ENCODE data around the gene LRCOL1. TPM values are rescaled to one million over a fixed set of nuclear protein-coding genes. Genes with fewer than 3 reads are reported as not detected.
A peak's percentile ranks its signal among the peaks of the same experiment; 100 is the strongest.

LRCOL1 gene
- total RNA-seq, 1 donor from 2014 or later: not detected

DNA sequence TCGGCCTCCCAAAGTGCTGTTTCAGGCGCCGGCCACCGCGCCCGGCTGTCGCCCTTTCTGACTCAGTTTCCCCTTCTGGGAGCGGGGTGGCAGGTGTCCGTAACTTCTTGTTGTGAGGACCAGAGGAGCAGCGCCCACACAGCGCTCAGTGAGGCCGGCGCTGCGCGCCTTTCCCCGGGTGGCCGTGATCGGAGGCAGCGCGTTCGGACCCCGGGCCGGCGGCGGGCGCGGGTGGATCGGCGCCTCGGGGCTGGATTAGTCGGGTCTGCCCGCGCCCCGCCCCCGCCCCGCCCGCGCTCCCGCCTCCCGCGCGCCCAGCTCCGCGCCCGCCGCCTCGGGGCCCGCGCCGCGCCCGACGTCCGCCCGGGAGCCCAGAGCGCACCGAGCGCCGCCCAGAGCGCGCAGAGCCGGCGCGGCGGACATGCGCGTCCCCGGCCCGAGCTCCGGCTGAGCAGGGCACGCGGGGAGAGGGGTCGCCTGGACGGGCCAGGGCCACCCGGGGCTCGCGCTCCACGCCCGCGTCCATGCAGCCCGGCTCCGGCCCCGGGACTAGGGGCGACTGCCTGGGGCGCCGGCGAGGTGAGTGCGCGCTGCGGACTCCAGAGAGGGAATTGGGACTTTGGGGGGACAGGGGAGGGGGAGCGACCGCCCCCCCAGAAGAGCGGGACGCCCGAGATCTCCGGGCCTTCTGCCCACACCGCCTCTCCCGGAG is 50.6 kb downstream of the LRCOL1 start:
- H3K4me3 Mint-ChIP-seq: peak overlapping the region; percentile 77
- H3K27me3 Mint-ChIP-seq: peaks cover 9% of the 10 kb centered on the region
- no peak overlapping the region for H3K27ac Mint-ChIP-seq
- intact Hi-C loops (cut with micrococcal nuclease): loop anchor here (2.0 kb wide), 1 partner anchor 69 kb away; the partner anchor contains the start of gene FBRSL1
- peaks cover 6% of the 10 kb centered on the region for H3K4me1 Mint-ChIP-seq
- peak; percentile 88 for DNase-seq
- H3K9me3 Mint-ChIP-seq: no peaks in the 10 kb centered on the region
- peaks cover 2% of the 10 kb centered on the region for H3K36me3 Mint-ChIP-seq (ENCODE audit: low read depth)

DNA sequence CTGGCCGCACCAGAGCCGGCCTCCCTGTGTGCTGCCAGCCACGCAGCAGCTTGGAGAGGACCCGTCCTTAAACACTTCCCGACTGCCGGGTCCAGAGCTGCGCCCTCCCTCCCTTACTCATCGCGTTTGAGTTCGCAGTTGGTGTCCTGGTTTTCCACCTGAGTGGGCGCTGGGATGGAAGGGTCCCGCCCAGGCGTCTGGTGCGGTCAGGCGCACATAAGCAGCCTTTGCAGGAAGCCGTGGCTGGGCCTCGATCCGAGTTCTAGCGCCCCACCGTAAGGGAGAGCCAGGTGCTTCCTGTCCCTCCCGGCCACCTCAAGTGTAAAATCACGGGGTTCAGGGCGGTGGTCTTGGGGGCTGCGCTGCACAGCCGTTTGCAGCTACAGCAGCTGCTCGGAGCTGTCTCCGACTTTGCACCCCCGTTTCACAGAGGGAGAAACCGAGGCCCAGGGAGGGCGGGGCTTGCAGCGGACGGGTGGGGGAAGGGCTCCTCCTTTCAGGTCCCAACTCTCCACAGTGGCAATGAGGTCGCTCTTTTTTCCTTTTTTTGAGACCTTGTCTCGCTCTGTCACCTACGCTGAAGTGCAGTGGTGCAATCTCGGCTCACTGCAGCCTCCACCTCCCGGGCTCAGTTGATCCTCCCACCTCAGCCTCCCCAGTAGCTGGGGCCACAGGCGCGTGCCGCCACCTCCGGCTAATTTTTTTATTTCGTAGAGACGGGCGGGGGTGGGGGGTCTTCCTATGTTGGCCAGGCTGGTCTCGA is 51.3 kb downstream of the LRCOL1 start:
- Mint-ChIP-seq H3K27me3 (peaks cover 9% of the 10 kb centered on the region), H3K9me3 (no peaks in the 10 kb centered on the region), H3K4me3 (peak overlapping the region; percentile 77), H3K36me3 (ENCODE audit: low read depth) (peaks cover 2% of the 10 kb centered on the region), H3K27ac (no peak overlapping the region), H3K4me1 (peaks cover 6% of the 10 kb centered on the region)
- intact Hi-C loops (cut with micrococcal nuclease): no loop called here
- DNase-seq: peak; percentile 66

DNA sequence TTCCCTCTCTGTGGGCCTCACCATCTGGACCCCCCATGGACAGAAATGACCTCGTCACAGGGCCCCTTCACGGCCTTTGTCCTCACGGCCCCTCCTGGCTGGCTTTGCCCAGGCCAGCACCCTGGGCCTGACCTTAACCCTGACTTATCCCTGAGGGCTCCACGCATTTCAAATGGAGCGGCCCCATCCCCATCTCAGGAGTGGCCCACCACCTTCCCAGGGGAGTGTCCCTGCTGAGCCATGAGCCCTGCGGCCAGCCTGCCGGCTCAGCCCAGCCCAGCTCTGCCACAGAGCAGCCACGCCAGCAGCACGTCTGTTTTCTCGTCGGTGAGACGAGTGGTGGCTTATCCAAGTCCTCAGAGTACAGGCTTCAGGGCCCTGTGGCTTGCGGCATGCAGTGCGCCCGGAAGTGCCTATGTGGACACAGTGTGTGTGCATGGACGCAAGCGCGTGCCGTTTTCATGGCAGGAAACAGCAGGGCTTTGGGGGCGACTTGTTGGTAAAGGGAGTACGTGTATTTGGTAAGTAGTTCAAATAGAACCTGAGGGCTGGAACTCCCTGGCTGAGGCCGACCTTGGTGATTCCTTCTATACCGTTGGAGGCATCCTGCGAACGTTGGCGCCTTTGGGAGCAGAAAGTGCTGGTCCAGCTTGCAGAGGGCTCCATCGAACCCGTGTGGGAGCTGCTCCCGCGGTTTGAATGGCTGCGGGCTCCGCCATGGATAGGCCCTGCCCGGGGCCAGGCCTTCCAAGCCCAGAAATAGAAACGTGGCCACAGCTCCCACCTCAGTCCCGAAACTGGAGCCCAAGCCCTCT is 52.1 kb downstream of the LRCOL1 start:
- H3K4me3 Mint-ChIP-seq: peak overlapping the region; percentile 50
- peaks cover 6% of the 10 kb centered on the region for H3K4me1 Mint-ChIP-seq
- intact Hi-C loops (cut with micrococcal nuclease): no loop called here
- H3K36me3 Mint-ChIP-seq (ENCODE audit: low read depth): no peaks in the 10 kb centered on the region
- no peak overlapping the region for H3K27ac Mint-ChIP-seq
- peak; percentile 63 for DNase-seq
- H3K9me3 Mint-ChIP-seq: no peaks in the 10 kb centered on the region
- peaks cover 9% of the 10 kb centered on the region for H3K27me3 Mint-ChIP-seq

DNA sequence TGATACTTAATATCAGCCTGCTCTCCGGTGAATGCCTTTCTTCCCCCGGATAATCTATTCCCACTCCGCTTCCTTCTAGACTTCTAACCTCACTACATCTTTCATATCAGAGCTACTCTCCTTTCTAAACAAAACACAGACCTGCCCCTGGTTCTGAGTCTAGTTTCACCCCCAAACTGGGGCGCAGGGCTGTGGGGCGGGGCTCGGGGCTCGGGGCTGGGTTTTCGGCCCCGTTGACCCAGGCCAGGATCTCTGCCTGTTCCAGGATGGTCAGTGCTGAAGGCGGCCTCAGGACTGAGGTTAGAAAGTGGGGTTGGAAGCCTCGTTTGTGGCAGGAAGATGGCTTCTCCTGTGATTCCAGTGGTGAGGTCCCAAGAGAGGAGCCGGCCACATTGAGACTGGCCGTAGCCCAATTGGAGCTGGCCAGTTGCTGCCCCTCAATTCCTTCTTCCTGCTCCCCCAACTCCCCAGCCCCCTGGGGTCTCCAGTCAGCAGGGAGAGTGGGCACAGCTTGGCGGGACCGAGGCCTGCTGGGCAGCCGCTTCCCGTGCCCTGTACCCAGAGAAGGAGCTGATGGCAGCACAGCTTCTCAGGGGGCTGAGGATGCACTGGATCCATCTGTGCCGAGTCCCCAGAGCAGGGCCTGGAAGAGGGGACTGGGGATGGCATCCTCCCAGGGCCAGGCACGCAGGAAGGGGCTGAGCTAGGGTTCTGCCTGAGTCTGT is 52.9 kb downstream of the LRCOL1 start:
- H3K9me3 Mint-ChIP-seq: no peaks in the 10 kb centered on the region
- H3K27ac Mint-ChIP-seq: no peak overlapping the region
- intact Hi-C loops (cut with micrococcal nuclease): no loop called here
- no peaks in the 10 kb centered on the region for H3K36me3 Mint-ChIP-seq (ENCODE audit: low read depth)
- H3K4me3 Mint-ChIP-seq: no peak overlapping the region
- peaks cover 9% of the 10 kb centered on the region for H3K27me3 Mint-ChIP-seq
- peaks cover 6% of the 10 kb centered on the region for H3K4me1 Mint-ChIP-seq
- DNase-seq: no peak

DNA sequence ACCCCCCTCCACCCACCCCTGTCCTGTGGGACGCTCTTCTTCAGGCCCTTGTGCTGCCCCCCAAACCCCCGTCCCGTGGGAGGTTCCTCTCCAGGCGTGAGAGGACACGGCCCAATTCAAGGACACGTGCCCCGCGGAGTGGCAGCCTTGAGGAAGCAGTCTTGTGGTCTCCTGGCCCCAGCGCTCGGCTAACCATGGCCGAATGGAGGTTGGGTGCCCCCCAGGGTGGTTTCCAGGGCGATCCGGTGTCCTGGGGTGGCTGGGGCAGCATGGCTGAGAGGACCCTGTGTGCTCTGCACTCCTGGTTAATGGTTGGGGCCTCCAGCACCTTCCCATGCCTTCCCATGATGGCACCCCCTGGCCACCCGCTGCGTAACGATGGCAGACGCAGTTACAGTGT is 53.6 kb downstream of the LRCOL1 start:
- intact Hi-C loops (cut with micrococcal nuclease): no loop called here
- no peak for DNase-seq
- H3K27me3 Mint-ChIP-seq: peaks cover 9% of the 10 kb centered on the region
- H3K36me3 Mint-ChIP-seq (ENCODE audit: low read depth): no peaks in the 10 kb centered on the region
- H3K9me3 Mint-ChIP-seq: no peaks in the 10 kb centered on the region
- H3K4me3 Mint-ChIP-seq: no peak overlapping the region
- H3K27ac Mint-ChIP-seq: no peak overlapping the region
- peaks cover 6% of the 10 kb centered on the region for H3K4me1 Mint-ChIP-seq

DNA sequence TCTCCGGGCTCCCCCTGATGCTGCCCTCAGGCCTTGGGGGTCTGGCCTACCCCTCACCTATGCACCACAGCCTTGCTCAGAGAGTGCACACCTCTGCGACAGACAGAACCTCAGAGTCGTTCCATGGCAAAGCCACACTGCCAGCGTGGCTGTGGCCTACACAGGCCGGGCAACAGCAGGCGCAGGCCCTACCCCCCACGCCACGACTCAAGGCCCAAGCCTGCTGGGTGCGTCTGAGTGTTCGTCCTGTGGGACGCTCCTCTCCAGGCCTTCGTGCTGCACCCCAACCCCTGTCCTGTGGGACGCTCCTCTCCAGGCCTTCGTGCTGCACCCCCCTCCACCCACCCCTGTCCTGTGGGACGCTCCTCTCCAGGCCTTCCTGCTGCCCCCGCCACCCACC is 54.2 kb downstream of the LRCOL1 start:
- Mint-ChIP-seq H3K4me3 (no peak overlapping the region), H3K36me3 (ENCODE audit: low read depth) (no peaks in the 10 kb centered on the region), H3K27ac (no peak overlapping the region), H3K9me3 (no peaks in the 10 kb centered on the region), H3K4me1 (peaks cover 5% of the 10 kb centered on the region), H3K27me3 (peaks cover 9% of the 10 kb centered on the region)
- intact Hi-C loops (cut with micrococcal nuclease): no loop called here
- no peak for DNase-seq

DNA sequence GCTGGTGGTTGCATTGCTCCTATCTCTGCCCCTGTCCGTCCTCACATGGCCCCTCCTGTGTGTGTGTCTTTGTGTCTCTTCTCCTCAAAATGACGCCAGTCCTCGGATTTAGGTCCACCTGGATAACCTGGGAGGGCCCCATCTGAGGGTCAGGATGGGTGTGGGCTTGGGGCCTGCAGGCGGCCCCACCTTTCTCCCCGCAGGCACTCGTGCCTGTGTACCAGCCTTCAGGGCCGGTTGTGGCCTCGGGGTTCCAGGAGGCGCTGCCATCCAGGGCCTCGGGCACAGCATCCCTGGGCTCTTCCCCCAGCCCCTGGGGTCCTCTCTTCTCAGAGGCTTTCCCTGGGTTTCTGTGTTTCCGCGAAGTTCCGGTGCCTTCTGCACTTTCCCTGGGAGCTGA is 54.7 kb downstream of the LRCOL1 start:
- intact Hi-C loops (cut with micrococcal nuclease): no loop called here
- DNase-seq: no peak
- H3K9me3 Mint-ChIP-seq: no peaks in the 10 kb centered on the region
- peaks cover 4% of the 10 kb centered on the region for H3K4me1 Mint-ChIP-seq
- H3K4me3 Mint-ChIP-seq: no peak overlapping the region
- no peaks in the 10 kb centered on the region for H3K36me3 Mint-ChIP-seq (ENCODE audit: low read depth)
- H3K27me3 Mint-ChIP-seq: peaks cover 9% of the 10 kb centered on the region
- H3K27ac Mint-ChIP-seq: no peak overlapping the region

DNA sequence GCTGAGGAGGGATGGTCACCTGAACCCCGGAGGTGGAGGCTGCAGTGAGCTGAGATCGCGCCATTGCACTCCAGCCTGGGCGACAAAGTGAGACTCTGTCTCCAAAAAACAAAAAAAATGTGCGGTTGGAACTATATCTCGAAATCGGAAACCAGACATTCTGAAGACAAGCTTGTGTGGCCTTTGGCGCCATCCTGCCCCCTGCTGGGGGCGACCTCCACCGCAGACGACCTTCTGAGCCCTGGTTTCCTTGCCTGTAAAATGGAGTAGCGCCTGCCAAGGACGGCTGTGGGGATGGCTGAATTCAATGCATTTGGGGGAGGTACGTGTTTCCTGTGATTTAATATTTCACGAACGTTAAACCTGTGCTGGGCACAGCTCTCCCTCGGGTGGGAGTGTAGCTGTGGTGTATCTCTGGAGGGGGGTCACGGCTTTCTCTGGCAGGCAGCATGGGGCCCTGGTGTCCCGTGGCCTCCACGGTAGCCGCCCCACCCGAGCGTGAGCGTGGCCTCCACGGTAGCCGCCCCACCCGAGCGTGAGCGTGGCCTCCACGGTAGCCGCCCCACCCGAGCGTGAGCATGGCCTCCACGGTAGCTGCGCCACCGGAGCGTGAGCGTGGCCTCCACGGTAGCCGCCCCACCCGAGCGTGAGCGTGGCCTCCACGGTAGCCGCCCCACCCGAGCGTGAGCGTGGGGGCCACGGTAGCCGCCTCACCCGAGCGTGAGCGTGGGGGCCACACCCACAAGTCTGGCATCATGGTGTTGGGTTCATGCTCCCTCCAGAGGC is 55.3 kb downstream of the LRCOL1 start:
- peak; percentile 71 for DNase-seq
- Mint-ChIP-seq H3K4me3 (no peak overlapping the region), H3K36me3 (ENCODE audit: low read depth) (no peaks in the 10 kb centered on the region), H3K4me1 (peaks cover 4% of the 10 kb centered on the region), H3K27me3 (peaks cover 9% of the 10 kb centered on the region), H3K27ac (no peak overlapping the region), H3K9me3 (no peaks in the 10 kb centered on the region)
- intact Hi-C loops (cut with micrococcal nuclease): no loop called here

Other genes with a start within 250 kb of the LRCOL1 start
- gene FBRSL1, start 120.4 kb downstream of the LRCOL1 start, total RNA-seq: 91.3 and 96.1 TPM in 2 replicates
- gene P2RX2, start 8.2 kb upstream of the LRCOL1 start, total RNA-seq: not detected in 2 replicates
- 171 and 180 TPM in 2 replicates for gene POLE, start 76.8 kb upstream of the LRCOL1 start, total RNA-seq
- gene PXMP2, start 77.0 kb upstream of the LRCOL1 start, total RNA-seq: 24.4 and 24.6 TPM in 2 replicates
- 104 and 110 TPM in 2 replicates for gene PGAM5, start 100.3 kb upstream of the LRCOL1 start, total RNA-seq
- 137 and 155 TPM in 2 replicates for gene ANKLE2, start 151.2 kb upstream of the LRCOL1 start, total RNA-seq
- 67.6 and 68.1 TPM in 2 replicates for gene GOLGA3, start 218.3 kb upstream of the LRCOL1 start, total RNA-seq